T follicular helper cell (primary cell): ENCODE measurements around the gene SDF2.
"Not testable (repeated sequence)": the region's sequence is repeated elsewhere in the genome, so short reads cannot be mapped to it uniquely, and the experiment has no call there.

Experiments
- DNase-seq: peaks from one replicate; pipeline ENCODE4 v3.0.0-alpha.2; 2020; ENCODE audit warnings: low read depth

The SDF2 gene

GRCh38 chr17:28634206-28634865, 27.4 kb downstream of the SDF2 start:
- DNase-seq, result no peak

GRCh38 chr17:28626818-28627217, 34.9 kb downstream of the SDF2 start:
- DNase-seq, result no peak

GRCh38 chr17:28624148-28624547, 37.6 kb downstream of the SDF2 start:
- DNase-seq, result no peak

DNA sequence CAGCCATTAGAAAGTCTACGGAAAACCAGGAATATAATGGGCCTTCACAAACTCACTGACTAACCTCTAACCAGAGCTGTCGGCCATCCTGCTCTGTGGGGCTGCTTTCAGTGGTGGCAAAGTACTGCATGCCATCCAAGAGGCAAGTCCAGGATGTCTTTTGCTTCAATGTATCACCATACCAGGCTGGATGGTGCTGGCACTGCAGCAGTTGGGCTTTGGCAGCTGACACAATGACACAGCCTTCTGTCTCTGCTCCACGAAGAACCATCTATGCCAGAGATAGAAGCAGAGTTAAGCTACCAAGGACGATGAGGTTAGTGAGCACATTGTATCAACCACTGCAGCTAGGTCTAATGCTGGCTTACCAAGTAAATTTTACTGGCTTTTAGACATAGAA, 38.0 kb downstream of the SDF2 start:
- no peak for DNase-seq

DNA sequence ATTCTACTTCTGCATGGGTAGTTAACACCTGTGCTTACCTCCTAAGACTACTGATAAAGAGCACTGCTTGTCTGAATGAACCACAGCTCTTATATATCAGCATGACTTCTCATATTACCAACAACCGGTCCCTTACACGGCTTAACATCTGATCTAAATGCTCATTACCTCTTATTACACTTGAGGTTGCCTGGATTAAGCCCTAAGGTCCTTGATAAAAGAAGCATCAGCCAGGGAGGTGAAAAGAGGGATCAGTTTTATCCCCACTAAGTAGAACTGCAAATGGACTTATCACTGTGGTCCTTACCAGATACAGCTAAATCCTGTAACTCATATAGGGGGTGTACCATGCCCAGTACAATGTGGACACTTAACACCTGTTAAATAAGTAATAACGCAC, 39.5 kb downstream of the SDF2 start:
- no peak for DNase-seq

GRCh38 chr17:28620010-28620409, 41.7 kb downstream of the SDF2 start:
- DNase-seq, result no peak

- no peak for DNase-seq
These were observed 43.2 kb downstream of the SDF2 start for GRCh38 chr17:28618464-28618863.

GRCh38 chr17:28616281-28616680, 45.4 kb downstream of the SDF2 start:
- no peak for DNase-seq

DNA sequence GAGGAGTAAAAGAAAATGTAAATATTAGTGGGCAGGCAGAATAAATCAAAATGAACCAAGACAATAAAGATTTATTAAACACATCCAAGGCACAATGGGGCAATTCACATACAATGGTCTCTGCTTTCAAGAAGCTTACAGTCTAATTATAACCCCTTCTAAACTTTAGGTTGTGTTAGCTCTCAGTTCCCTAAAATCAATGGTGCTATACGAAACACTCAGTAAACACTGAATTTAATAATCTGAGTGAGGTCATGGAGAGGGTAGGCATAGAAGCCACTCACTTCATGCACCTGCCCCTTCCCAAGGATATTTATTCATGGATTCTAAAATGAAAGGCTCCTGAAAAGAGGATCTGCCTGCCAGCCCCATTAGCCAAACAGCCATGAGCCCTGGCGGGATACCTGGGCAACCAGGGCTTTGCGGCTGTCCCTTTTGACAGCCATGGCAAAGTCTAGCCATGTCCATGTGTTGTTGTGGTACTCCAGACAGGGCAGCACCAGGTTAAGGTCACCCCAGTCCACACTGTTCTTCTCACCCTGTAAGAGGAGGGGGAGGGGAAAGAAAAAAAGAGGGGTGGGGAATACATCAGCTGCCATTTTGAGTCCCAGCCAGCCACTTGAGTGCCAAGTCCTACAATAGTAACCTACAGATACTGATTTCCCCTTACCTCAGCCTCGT, 46.3 kb downstream of the SDF2 start:
- DNase-seq, result no peak

DNA sequence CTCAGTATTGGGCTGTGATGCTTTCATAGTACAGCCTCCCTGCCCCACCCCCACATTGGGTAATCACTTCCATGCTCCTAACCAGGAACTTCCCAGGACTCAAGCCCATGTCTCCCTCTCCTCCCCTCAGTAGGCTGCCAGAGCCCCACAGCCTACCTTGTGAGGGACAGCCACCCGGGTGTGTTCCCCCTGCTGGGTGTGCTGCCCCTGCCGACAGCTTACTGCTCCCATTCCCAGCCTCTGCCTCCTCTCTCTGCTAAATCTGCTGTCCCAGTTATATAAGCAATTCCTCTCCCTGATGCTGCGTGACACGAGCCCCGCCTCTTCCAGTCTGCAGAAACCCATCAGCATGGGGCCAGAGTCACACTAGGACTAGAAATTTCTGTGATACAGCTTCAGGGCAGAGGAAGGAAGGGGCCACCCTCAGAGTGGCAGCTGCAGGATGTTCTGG, 47.8 kb downstream of the SDF2 start, which contains the start of gene RSKR:
RSKR (minus strand) TSS at position 255 of the 451 bp plus-strand sequence; CDS start at position 231, 24 bp downstream.
- no peak for DNase-seq

DNA sequence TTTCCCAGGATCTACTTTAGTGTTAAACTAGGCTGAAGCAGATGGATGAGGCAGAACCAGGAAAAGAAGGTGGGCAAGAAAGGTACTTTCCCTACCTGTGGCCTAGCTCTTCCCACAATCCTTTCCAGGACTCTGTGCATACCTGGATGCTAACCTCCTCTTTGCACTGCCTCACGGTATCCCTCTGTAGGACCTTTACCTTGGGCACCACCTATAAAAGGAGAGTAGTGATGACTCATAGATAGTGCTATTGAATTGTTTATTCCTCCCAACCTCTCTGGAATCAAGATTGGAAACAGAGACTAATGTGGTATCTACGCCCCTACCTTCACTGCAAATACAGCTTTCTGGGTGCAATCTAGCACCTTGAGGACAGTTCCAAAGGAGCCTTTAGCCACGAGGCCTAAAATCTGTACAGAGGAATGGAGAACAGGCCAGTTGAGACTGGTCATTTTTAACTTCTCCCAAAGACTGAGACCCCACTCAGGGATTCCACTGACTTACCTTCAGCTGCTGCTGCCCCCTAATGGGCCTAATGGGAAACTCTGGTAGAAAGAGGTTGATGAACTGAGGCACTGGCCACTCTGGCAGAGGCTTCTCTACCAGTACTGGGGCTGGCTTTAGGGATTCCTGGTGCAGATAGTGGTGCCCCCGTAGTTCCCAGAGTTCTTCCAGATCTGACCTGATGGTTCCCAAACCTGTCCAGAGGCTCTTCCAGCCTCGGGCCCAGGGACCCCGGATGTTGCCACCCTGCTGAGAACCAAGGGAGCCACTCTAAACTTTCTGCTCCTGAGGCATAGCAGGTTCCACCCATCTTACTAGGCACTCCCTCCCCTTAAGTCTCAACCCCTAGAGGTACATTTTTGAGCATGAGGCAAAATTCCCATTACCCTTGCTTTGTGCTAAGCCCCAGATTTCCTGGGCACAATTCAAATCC, 48.5 kb downstream of the SDF2 start:
- peak; percentile 30 for DNase-seq

DNA sequence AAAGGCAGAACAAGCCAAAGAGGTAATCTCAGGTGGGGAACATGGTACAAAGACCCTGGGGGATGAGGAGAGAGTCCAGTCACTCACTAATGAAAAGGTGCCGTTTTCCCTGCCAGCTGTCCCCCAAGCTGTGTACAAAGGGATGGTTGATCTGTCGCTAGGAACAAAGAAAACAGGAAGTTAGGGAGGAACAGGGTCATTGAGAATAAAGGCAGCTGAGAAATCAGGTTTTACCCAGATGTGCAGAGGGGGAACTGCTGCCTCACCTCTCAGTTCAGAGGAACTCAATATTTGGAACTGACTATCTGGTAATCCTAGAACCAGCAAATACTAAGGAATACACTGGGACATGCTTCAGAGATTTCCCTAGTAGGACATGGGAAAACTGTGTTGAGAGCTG, 49.2 kb downstream of the SDF2 start:
- DNase-seq, result no peak

GRCh38 chr17:28610376-28610775, 51.3 kb downstream of the SDF2 start:
- no peak for DNase-seq

- DNase-seq, result not testable (repeated sequence)
These were observed 57.7 kb downstream of the SDF2 start for GRCh38 chr17:28604031-28604430.

DNA sequence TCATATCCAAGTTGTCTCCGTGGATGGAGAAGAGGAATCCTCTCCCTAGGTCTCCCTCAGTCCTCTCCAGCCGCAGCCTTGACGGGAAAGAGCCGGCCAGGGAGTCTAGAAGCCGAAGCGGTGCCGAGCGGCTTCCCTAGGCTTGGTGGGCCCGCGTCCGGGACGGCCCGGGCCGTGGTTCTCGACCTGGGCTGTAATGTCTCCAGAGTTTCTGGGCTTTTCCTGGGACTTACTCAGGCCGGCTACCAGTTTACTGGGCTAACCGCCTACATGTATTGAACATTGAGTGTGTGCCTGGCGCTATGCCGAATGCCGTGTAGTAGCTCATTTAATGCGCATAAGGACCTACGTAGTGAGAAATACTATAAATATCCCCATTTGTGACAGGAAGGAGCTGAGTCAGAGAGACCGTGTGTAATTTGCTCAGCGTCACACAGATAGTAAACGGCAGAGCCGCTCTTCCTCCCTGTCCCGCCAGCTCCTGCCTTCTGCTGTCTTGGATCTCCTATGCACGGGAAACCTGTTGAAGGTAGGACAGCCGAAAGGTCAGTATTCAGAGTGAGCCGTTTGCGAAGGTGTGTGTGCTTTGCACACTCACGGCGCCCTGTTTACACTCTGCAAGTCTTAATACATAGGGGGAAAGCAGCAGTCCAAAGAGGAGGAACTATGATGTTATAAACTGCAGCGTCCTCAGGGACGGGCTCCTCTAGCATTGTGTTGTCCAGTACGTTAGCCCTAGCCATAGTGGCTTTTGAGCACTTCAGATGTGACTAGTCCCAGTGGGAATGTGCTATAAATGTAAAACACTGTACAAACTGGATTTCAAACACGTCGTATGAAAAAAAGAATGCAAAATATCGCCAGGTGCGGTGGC, 62.2 kb downstream of the SDF2 start:
- peak; percentile 54 for DNase-seq

DNA sequence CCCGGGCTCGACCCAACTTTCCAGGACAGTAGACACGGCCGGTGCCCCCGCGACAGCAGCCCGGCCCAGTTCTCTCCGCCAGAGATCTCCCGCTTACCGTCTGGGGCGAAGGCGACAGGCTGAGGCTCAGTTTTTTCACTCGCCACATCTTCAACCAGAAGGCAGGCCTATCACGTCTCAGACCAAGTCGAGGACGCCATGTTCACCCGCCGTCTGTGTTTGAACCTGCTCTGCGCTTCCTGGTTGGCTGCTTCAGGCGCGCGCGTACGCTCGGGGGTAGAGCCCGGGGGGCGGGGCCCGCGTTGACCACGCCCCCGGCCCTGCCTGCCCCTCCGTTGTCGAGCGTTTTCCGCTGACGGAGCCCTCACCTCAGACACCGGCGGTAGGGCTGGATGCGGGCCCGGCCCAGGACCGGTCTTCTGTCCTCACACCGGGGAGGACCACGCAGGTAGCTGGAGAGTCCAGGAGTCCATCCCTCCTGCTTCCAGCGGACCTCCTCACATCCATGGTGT, 62.9 kb downstream of the SDF2 start, which contains the start of gene SPAG5:
SPAG5 (minus strand) TSS at position 227 of the 512 bp plus-strand sequence; CDS start at position 148, 79 bp downstream.
- peak; percentile 93 for DNase-seq

GRCh38 chr17:28598389-28598788, 63.3 kb downstream of the SDF2 start:
- DNase-seq, result no peak
